ENCODE results near the gene VAPB. TPM values are rescaled to one million over a fixed set of nuclear protein-coding genes. Genes with fewer than 3 reads are reported as not detected.
"Not testable (repeated sequence)": the region's sequence is repeated elsewhere in the genome, so short reads cannot be mapped to it uniquely, and the experiment has no call there.

The VAPB gene
- total RNA-seq, 1 donor from 2014 or later = 36.5 TPM

GRCh38 chr20:58427571-58427970 is 38.5 kb downstream of the VAPB start:
- H3K27me3 Mint-ChIP-seq; H3K27ac Mint-ChIP-seq; DNase-seq; H3K9me3 Mint-ChIP-seq; H3K4me3 Mint-ChIP-seq; intact Hi-C loops (cut with micrococcal nuclease): not testable (repeated sequence)
- Mint-ChIP-seq H3K36me3 (ENCODE audit: low read depth) (peaks cover 31% of the 10 kb centered on the region), H3K4me1 (peaks cover 15% of the 10 kb centered on the region)

GRCh38 chr20:58428364-58428763 is 39.3 kb downstream of the VAPB start:
- no peak for DNase-seq
- no peaks in the 10 kb centered on the region for H3K27me3 Mint-ChIP-seq
- H3K36me3 Mint-ChIP-seq (ENCODE audit: low read depth) = peaks cover 32% of the 10 kb centered on the region
- intact Hi-C loops (cut with micrococcal nuclease) = no loop called here
- H3K4me1 Mint-ChIP-seq = peaks cover 23% of the 10 kb centered on the region
- H3K9me3 Mint-ChIP-seq = no peaks in the 10 kb centered on the region
- H3K4me3 Mint-ChIP-seq = no peak overlapping the region
- H3K27ac Mint-ChIP-seq = no peak overlapping the region

GRCh38 chr20:58429303-58429702 is 40.3 kb downstream of the VAPB start:
- Mint-ChIP-seq H3K4me1 (peaks cover 28% of the 10 kb centered on the region), H3K4me3 (no peak overlapping the region), H3K27ac (no peak overlapping the region), H3K9me3 (no peaks in the 10 kb centered on the region), H3K27me3 (no peaks in the 10 kb centered on the region), H3K36me3 (ENCODE audit: low read depth) (peaks cover 28% of the 10 kb centered on the region)
- no peak for DNase-seq
- intact Hi-C loops (cut with micrococcal nuclease) = no loop called here

- Mint-ChIP-seq H3K36me3 (ENCODE audit: low read depth) (peaks cover 28% of the 10 kb centered on the region), H3K27me3 (no peaks in the 10 kb centered on the region), H3K27ac (no peak overlapping the region), H3K4me3 (no peak overlapping the region), H3K9me3 (no peaks in the 10 kb centered on the region), H3K4me1 (peaks cover 28% of the 10 kb centered on the region)
- no peak for DNase-seq
- intact Hi-C loops (cut with micrococcal nuclease) = no loop called here
These were observed 42.1 kb downstream of the VAPB start for GRCh38 chr20:58431134-58431533.

GRCh38 chr20:58432186-58432954 is 43.3 kb downstream of the VAPB start:
- H3K27ac Mint-ChIP-seq = no peak overlapping the region
- H3K9me3 Mint-ChIP-seq = no peaks in the 10 kb centered on the region
- H3K27me3 Mint-ChIP-seq = no peaks in the 10 kb centered on the region
- no peak for DNase-seq
- H3K4me1 Mint-ChIP-seq = peaks cover 29% of the 10 kb centered on the region
- H3K36me3 Mint-ChIP-seq (ENCODE audit: low read depth) = peaks cover 30% of the 10 kb centered on the region
- intact Hi-C loops (cut with micrococcal nuclease) = no loop called here
- H3K4me3 Mint-ChIP-seq = no peak overlapping the region

GRCh38 chr20:58433029-58433647 is 44.1 kb downstream of the VAPB start:
- intact Hi-C loops (cut with micrococcal nuclease) = no loop called here
- Mint-ChIP-seq H3K9me3 (no peaks in the 10 kb centered on the region), H3K4me3 (no peak overlapping the region), H3K27ac (peak overlapping the region; percentile 49), H3K36me3 (ENCODE audit: low read depth) (peaks cover 36% of the 10 kb centered on the region), H3K27me3 (no peaks in the 10 kb centered on the region), H3K4me1 (peaks cover 31% of the 10 kb centered on the region)
- no peak for DNase-seq

- Mint-ChIP-seq H3K4me1 (peaks cover 32% of the 10 kb centered on the region), H3K4me3 (no peak overlapping the region), H3K27me3 (no peaks in the 10 kb centered on the region), H3K36me3 (ENCODE audit: low read depth) (peaks cover 36% of the 10 kb centered on the region), H3K9me3 (no peaks in the 10 kb centered on the region), H3K27ac (no peak overlapping the region)
- intact Hi-C loops (cut with micrococcal nuclease) = no loop called here
- DNase-seq = no peak
These were observed 44.7 kb downstream of the VAPB start for GRCh38 chr20:58433759-58434158.

GRCh38 chr20:58434326-58434725 is 45.3 kb downstream of the VAPB start:
- no peak overlapping the region for H3K4me3 Mint-ChIP-seq
- DNase-seq = no peak
- H3K4me1 Mint-ChIP-seq = peaks cover 33% of the 10 kb centered on the region
- intact Hi-C loops (cut with micrococcal nuclease) = no loop called here
- H3K27ac Mint-ChIP-seq = no peak overlapping the region
- no peaks in the 10 kb centered on the region for H3K27me3 Mint-ChIP-seq
- H3K9me3 Mint-ChIP-seq = no peaks in the 10 kb centered on the region
- peaks cover 35% of the 10 kb centered on the region for H3K36me3 Mint-ChIP-seq (ENCODE audit: low read depth)

- Mint-ChIP-seq H3K4me3 (no peak overlapping the region), H3K27ac (no peak overlapping the region), H3K4me1 (peaks cover 36% of the 10 kb centered on the region), H3K9me3 (no peaks in the 10 kb centered on the region), H3K36me3 (ENCODE audit: low read depth) (peaks cover 40% of the 10 kb centered on the region), H3K27me3 (no peaks in the 10 kb centered on the region)
- intact Hi-C loops (cut with micrococcal nuclease) = no loop called here
- no peak for DNase-seq
These were observed 46.2 kb downstream of the VAPB start for GRCh38 chr20:58435237-58435636.

- Mint-ChIP-seq H3K4me1 (peaks cover 36% of the 10 kb centered on the region), H3K4me3 (no peak overlapping the region), H3K36me3 (ENCODE audit: low read depth) (peaks cover 36% of the 10 kb centered on the region), H3K27ac (peak overlapping the region; percentile 16), H3K9me3 (no peaks in the 10 kb centered on the region), H3K27me3 (no peaks in the 10 kb centered on the region)
- intact Hi-C loops (cut with micrococcal nuclease) = no loop called here
- DNase-seq = no peak
These were observed 48.0 kb downstream of the VAPB start for GRCh38 chr20:58436868-58437645.

- Mint-ChIP-seq H3K36me3 (ENCODE audit: low read depth) (peaks cover 46% of the 10 kb centered on the region), H3K4me3 (no peak overlapping the region), H3K27ac (peak overlapping the region; percentile 37), H3K27me3 (no peaks in the 10 kb centered on the region), H3K9me3 (no peaks in the 10 kb centered on the region), H3K4me1 (peaks cover 24% of the 10 kb centered on the region)
- intact Hi-C loops (cut with micrococcal nuclease) = no loop called here
- DNase-seq = no peak
These were observed 50.2 kb downstream of the VAPB start for GRCh38 chr20:58438970-58439808.

- Mint-ChIP-seq H3K27ac (no peak overlapping the region), H3K36me3 (ENCODE audit: low read depth) (peaks cover 54% of the 10 kb centered on the region), H3K27me3 (no peaks in the 10 kb centered on the region), H3K9me3 (no peaks in the 10 kb centered on the region), H3K4me3 (no peak overlapping the region), H3K4me1 (peaks cover 30% of the 10 kb centered on the region)
- intact Hi-C loops (cut with micrococcal nuclease) = loop anchor here (10.0 kb wide), 1 partner anchor 125 kb away; no protein-coding TSS in a partner anchor
- DNase-seq = no peak
These were observed 51.2 kb downstream of the VAPB start for GRCh38 chr20:58440021-58440767.

- intact Hi-C loops (cut with micrococcal nuclease) = loop anchor here (10.0 kb wide), 1 partner anchor 127 kb away; no protein-coding TSS in a partner anchor
- H3K9me3 Mint-ChIP-seq = no peaks in the 10 kb centered on the region
- DNase-seq = no peak
- peaks cover 29% of the 10 kb centered on the region for H3K4me1 Mint-ChIP-seq
- peak overlapping the region; percentile 59 for H3K27ac Mint-ChIP-seq
- H3K4me3 Mint-ChIP-seq = no peak overlapping the region
- no peaks in the 10 kb centered on the region for H3K27me3 Mint-ChIP-seq
- peaks cover 51% of the 10 kb centered on the region for H3K36me3 Mint-ChIP-seq (ENCODE audit: low read depth)
These were observed 52.7 kb downstream of the VAPB start for GRCh38 chr20:58441723-58442122.

All from activated CD4-positive, alpha-beta T cell treated with anti-CD3 and anti-CD28 coated beads, Interleukin-2, amount 10 ng/mL, durations not matched to agents 24 days and 14 days (primary cell).